Stimulated activated CD4-positive, alpha-beta T cell treated with anti-CD3 and anti-CD28 coated beads, Interleukin-1b, Interleukin-23, amount 100 ng/mL, for 24 hours (primary cell): ENCODE measurements around the gene CSK.

Experiments
- DNase-seq, 4 experiments: peaks; one replicate each; pipeline ENCODE4 v3.0.0-alpha.2; 2020; ENCODE audit warnings: low read depth in 4 of 4, low spot score in 1 of 4

The CSK gene

GRCh38 chr15:74799856-74800558 lies 18.1 kb downstream of the CSK start:
- peak; percentile 65 to 79 (median 75) for DNase-seq

GRCh38 chr15:74800559-74801094 lies 18.7 kb downstream of the CSK start:
- DNase-seq = no peak

- no peak for DNase-seq
Measured at GRCh38 chr15:74801311-74801997, 19.6 kb downstream of the CSK start.

GRCh38 chr15:74802290-74802689 lies 20.4 kb downstream of the CSK start:
- no peak for DNase-seq

GRCh38 chr15:74802862-74803447 lies 21.1 kb downstream of the CSK start:
- no peak for DNase-seq

- DNase-seq = no peak
Measured at GRCh38 chr15:74804935-74805334, 23.1 kb downstream of the CSK start.

GRCh38 chr15:74807282-74807681 lies 25.4 kb downstream of the CSK start:
- DNase-seq = no peak

- no peak for DNase-seq
Measured at GRCh38 chr15:74808078-74808839, 26.4 kb downstream of the CSK start.

- DNase-seq = no peak
Measured at GRCh38 chr15:74808840-74809229, 27.0 kb downstream of the CSK start.

- no peak for DNase-seq
Measured at GRCh38 chr15:74809242-74809641, 27.4 kb downstream of the CSK start.

- DNase-seq = no peak
Measured at GRCh38 chr15:74809956-74810355, 28.1 kb downstream of the CSK start.

- no peak for DNase-seq
Measured at GRCh38 chr15:74812533-74812932, 30.7 kb downstream of the CSK start, which contains the start of gene LMAN1L. Gene LMAN1L (plus strand): TSS chr15:74812835. CDS start chr15:74812855, 20 bp downstream.

GRCh38 chr15:74815121-74815934 lies 33.4 kb downstream of the CSK start:
- DNase-seq = no peak

- DNase-seq = no peak
Measured at GRCh38 chr15:74815961-74816360, 34.1 kb downstream of the CSK start.

GRCh38 chr15:74816624-74817369 lies 34.9 kb downstream of the CSK start:
- DNase-seq = no peak

- no peak for DNase-seq
Measured at GRCh38 chr15:74817370-74817737, 35.5 kb downstream of the CSK start.

GRCh38 chr15:74820056-74820455 lies 38.2 kb downstream of the CSK start:
- no peak for DNase-seq

- DNase-seq = no peak
Measured at GRCh38 chr15:74821091-74821789, 39.4 kb downstream of the CSK start.

GRCh38 chr15:74821790-74822158 lies 39.9 kb downstream of the CSK start:
- no peak for DNase-seq
